Effector CD4-positive, alpha-beta T cell (primary cell): Measurements from ENCODE around the gene CAPSL.
"Not testable (repeated sequence)": the region's sequence is repeated elsewhere in the genome, so short reads cannot be mapped to it uniquely, and the experiment has no call there.

Experiments
- DNase-seq: peaks from one replicate; pipeline ENCODE4 v3.0.0-alpha.2; 2020

The CAPSL gene

GRCh38 chr5:35904443-35905132 lies 33.8 kb downstream of the CAPSL start:
- DNase-seq, result no peak

GRCh38 chr5:35903631-35904203 lies 34.7 kb downstream of the CAPSL start:
- DNase-seq, result no peak

- no peak for DNase-seq
Observed at GRCh38 chr5:35902046-35902672, 36.3 kb downstream of the CAPSL start.

DNA sequence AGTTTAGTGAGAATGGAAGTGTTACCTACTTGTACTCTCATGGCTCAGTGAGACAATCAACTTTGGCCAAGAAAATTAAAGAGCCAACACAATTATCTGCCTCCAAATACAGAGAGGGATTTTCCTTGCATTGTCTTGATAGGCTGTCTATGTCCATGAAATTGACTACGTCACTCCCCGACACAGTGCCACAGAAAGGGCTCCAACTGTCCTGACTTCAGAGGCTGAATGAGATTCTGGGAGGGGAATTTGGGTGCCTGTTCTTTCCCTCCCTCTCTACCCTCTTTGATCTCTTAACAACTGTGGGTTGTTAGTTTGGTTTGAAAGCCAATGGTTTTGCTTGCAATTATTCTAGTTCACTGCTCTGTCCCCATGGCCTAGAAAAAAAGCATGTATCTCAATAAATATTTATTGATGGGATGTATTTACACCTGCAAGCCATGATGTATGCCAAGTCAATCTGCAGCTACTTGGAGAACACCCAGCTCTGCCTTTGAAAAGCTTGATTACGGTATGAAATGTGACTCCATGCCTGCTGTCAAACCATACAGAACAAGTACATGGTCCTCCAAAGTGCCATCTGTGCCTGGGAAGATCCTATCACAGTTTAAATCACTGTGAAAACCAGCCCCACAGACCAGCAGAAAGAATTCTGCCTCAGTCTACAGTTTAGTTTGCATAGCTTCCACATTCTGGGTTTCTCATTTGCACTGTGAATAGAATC lies 37.3 kb downstream of the CAPSL start:
- no peak for DNase-seq

GRCh38 chr5:35899800-35900199 lies 38.6 kb downstream of the CAPSL start:
- DNase-seq, result no peak

DNA sequence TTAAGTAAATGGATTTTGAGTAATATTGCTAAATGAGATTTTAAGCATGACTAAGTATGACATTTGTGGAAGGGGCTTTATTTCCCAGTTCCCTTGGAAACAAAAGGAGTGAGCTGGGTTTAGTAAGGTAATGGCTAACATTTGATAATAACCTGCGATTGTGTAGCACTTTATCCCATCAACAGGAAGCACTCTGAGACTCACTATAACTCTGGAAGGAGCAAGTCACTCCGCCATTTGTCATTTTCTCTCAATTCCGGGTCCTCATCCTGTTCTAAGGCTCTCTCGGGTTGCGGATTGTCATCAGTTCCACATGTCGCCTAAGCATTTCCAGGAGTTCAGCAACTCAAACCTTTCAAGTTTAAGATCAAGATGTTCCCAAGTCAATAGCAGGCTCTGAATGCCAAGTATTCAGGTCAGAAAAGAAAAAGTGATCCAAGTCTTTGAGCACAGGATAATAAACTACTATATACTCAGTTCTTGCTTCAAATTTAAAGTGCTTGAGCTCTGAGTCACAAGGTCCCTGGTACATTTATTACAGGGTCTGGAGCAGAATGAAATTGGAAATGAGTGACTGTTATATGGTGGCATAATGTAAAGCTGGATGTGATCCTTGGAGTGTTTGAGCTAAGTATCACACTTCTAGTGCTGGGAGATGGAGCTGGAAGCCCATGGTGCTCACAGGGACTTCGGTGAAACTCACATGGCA lies 39.3 kb downstream of the CAPSL start:
- no peak for DNase-seq

GRCh38 chr5:35894131-35894530 lies 44.3 kb downstream of the CAPSL start:
- DNase-seq, result no peak

DNA sequence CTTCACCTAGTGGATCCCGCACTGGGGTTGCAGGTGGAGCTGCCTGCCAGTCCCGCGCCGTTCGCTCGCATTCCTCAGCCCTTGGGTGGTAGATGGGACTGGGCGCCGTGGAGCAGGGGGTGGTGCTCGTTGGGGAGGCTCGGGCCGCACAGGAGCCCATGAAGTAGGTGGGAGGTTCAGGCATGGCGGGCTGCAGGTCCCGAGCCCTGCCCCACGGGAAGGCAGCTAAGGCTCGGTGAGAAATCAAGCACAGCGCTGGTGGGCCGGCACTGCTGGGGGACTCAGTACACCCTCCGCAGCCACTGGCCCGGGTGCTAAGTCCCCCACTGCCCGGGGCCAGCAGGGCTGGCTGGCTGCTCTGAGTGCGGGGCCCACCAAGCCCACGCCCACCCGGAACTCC lies 45.6 kb downstream of the CAPSL start:
- DNase-seq, result not testable (repeated sequence)

GRCh38 chr5:35890021-35891020 lies 48.1 kb downstream of the CAPSL start:
- no peak for DNase-seq

- no peak for DNase-seq
Observed at GRCh38 chr5:35887321-35888100, 50.9 kb downstream of the CAPSL start.

DNA sequence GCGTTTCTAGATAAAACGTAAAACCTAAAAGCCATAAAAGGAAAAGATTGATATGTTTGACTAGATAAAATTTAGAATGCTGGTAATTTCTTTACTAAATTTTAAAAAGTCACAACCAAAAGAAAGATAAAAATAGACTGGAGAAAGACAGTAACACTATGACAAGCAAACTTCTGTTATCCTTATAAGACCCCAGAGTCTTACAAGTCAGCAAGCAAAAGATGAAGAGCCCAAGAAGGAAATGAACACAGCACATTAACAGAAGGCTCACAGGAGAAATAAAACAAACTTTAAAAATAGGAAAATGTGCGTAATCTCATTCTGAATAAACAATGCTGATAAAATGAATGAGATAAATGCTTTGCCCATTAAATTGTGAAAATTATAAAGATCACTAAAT lies 52.0 kb downstream of the CAPSL start:
- DNase-seq, result no peak

DNA sequence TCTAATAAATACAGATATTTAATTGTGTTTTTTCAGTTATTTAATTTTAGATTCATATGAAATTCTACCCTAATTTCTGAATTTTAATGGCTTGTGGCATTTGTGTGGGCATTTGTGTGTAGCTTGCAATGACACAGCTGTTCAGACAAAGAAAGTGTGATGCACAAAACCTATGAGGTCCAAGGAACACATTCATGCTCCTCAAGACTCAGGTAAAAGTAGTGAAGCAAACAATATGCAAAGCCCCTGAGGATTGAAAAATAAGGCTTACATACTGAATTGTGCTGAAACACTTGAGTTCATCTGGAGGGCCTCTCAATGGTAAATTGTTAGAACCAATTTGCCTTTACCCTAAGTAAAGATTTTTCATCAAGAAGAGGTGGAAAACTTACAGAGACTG lies 53.6 kb downstream of the CAPSL start:
- no peak for DNase-seq

- no peak for DNase-seq
Observed at GRCh38 chr5:35884191-35884769, 54.1 kb downstream of the CAPSL start.

DNA sequence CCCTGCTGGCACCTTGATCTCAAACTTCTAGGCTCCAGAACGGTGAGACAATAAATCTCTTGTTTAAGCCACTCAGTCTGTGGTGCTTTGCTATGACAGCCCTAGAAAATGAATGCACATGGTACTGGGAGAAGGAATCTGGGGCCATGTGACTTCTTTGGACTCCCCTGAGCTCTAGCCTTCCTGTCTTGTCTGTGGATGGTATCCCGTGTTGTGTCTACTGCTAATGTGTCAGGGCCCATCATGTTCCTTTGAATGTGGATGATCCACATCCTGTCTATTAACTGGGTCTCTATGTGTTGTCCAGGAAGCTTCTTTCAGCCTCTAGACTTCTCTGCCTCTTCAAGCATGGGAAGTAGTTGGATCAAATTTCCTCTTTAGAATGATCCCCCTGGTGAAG lies 56.7 kb downstream of the CAPSL start:
- DNase-seq, result no peak

GRCh38 chr5:35880156-35880555 lies 58.3 kb downstream of the CAPSL start:
- no peak for DNase-seq

DNA sequence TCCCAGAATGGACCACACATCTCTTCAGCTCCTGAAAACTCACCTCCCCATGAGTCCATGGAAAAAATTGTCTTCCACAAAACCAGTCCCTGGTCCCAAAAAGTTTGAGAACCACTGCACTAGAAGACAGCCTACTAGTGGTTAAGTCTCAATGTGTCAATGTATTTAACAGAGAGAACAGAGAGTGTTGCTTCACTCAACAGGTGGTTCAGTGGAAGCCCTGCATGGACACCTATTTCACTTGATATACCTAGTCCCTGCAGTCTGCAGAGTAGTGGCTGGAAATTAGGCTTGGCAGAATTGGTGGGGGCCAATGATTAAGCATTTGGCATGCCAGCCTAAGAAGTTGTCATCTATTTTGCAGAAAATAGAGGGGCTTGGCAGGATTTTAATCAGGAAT lies 58.8 kb downstream of the CAPSL start:
- no peak for DNase-seq

DNA sequence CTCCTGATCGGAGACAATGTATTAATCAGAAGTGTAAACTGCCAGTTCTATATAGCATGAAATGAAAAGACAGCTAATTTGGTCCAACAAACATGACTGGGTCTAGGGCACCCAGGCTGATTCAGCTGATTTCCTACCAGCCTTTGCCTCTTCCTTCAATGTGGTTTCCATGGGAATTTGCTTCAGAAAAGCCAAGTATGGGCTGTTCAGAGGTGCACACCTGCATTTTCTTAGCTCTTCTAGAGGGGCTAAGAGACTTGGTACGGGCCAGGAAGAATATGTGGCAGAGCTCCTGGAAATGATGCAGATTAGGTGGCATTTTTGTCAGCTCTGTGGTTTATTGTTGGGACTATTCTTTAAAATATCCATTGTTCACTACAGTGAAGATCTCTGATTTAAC lies 59.3 kb downstream of the CAPSL start:
- DNase-seq, result no peak

GRCh38 chr5:35878079-35878478 lies 60.3 kb downstream of the CAPSL start:
- DNase-seq, result no peak

DNA sequence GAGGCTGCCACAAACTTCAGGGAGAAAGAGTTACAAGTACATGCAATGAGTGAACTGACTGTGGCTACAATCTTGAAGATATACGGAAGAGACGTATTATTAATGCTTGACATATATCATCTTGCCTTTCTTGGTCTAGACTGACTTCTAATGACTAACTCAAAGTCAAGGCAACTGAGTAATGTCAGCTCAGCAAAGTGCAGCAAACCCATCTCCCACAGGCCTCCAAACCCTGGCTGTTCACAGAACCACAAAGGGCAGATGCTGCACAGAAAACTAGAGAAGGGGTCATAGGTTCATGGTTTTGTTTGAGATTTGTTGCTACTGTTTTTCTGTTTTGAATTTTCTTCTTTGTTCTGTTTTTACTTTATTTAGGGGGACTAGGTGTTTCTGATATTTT lies 60.8 kb downstream of the CAPSL start:
- no peak for DNase-seq

DNA sequence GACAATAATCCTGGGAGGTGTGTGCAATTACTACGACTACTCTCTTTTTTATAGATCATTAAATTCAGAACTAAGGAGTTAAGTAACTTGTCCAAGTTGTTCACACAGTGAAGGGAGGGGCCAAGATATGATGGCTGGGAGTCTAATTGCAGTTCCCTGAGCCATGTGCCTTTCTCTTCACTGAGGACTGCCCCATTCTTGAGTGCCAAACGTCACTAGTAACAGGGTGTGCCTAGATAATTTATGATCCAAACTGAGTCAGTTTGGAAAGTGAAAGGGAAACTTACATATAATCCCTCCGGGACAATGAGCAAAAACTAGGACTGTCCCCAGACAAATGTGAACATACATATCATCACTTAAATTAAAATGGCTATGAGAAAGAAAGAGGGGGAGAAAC lies 61.5 kb downstream of the CAPSL start:
- no peak for DNase-seq

DNA sequence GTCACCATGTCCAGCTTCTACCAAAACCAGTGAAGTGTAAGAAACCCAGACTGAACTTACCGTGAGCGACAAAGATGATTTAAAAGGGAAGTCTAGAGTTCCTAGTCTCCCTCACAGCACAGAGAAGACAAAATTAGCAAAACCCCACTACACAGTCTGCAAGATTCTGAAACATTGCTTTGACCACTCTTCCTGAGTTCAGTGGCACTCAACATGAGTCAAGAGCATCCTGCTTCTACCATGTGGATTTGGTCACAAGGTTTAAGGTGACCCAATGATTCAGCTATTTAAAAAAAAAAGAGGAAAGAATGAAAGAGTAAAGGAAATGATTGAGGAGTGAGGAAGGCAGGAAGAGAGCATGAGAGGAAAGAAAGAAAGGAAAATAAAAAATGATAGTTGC lies 62.0 kb downstream of the CAPSL start:
- no peak for DNase-seq
